ENCODE measurements around the gene IL15.

Gene IL15

DNA sequence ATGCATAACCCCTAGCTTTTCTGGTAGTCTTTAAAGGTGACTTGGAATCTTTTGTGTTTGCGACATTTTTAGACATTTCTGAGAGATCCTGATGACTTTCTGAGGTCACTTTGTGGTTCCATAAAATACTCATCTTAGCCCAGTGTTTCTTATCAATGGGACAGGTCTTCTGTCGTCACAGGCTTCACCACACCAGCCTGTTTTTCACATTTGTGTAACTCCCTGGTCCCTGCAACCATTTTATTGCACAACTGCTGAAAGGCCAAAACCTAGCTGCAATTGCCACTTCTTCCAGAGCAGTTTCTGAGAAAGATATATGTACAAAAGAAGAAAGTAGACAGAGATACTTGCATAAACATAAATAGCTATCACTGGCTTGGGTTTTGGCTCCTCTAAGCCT lies 120.9 kb downstream of the IL15 start:
- H3K27ac ChIP-seq: no peak overlapping the region
- no peak for TF ChIP-seq ZFX (IDR thresholded peaks at IDR 0.05)
- TF ChIP-seq, protein P1, sequence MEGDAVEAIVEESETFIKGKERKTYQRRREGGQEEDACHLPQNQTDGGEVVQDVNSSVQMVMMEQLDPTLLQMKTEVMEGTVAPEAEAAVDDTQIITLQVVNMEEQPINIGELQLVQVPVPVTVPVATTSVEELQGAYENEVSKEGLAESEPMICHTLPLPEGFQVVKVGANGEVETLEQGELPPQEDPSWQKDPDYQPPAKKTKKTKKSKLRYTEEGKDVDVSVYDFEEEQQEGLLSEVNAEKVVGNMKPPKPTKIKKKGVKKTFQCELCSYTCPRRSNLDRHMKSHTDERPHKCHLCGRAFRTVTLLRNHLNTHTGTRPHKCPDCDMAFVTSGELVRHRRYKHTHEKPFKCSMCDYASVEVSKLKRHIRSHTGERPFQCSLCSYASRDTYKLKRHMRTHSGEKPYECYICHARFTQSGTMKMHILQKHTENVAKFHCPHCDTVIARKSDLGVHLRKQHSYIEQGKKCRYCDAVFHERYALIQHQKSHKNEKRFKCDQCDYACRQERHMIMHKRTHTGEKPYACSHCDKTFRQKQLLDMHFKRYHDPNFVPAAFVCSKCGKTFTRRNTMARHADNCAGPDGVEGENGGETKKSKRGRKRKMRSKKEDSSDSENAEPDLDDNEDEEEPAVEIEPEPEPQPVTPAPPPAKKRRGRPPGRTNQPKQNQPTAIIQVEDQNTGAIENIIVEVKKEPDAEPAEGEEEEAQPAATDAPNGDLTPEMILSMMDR (conservative IDR thresholded peaks at IDR 0.05): no peak

DNA sequence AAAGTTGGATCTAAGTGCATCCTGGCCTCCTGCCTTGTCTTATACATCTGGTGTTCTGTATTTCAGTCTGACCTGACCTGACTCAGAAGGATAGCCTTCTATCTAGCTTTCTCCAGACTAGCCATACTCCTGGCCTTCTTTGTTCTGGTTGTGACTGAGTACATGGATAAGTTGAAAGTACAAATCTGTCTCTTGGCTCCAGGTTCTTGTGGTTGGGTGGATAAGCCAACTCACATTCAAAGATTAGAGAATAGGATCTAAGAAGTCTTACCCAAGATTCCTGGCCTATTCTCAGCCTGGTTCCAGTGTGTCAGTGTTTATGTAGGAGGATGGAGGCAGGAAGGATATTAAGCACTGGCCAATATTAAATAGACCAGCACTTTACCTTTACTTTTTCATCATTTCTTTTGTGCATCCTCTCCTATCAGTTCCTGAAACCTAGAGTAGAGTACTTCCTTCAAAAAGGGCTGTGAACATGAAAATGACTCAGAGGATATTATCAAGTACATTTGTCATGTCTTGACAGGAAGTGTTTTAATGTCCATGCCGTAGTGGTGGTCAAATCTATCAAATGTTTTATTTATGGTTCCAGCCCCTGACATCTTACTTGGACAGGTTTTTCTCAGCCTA lies 123.5 kb downstream of the IL15 start:
- TF ChIP-seq ZFX (IDR thresholded peaks at IDR 0.05): no peak
- TF ChIP-seq, protein P1 (conservative IDR thresholded peaks at IDR 0.05): no peak
- H3K27ac ChIP-seq: no peak overlapping the region

DNA sequence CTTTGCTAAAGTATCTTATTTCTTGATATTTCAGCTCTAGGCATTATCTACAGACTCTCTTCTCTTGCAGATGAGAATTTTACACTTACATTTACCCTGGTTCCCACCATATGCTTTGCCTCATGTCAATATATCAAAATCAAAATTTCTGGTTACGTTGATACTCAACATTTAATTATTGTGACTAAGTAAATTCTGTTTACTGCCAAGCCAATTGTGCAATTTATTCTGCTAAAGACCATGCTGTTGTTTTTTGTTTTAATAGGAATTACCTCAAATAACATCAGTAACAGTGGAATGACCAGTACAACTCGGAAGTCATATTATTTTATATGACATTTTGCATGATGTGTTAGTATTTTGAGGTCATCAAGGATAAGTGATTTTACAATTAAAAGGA lies 125.5 kb downstream of the IL15 start:
- no peak for TF ChIP-seq ZFX (IDR thresholded peaks at IDR 0.05)
- TF ChIP-seq, protein P1 (conservative IDR thresholded peaks at IDR 0.05): no peak
- H3K27ac ChIP-seq: no peak overlapping the region

DNA sequence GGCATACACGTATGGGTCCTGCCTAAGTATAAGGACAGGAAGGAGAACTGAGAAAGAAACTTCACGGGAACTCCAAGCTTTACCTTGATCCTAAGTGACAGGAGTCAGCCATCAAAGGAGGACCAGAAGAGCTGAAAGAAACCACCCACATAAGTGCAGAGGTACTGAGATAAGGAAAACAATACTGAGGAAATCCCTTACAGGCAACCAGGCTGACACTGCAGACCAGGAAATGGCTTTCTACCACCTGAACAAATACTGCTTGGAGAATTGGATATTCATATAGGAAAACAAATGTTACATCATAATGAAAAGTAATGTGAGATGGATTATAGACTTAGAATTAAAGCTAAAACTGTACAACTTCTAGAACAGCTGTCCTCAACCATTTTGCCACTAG lies 127.0 kb downstream of the IL15 start:
- TF ChIP-seq, protein P1 (conservative IDR thresholded peaks at IDR 0.05): no peak
- no peak for TF ChIP-seq ZFX (IDR thresholded peaks at IDR 0.05)
- H3K27ac ChIP-seq: no peak overlapping the region

DNA sequence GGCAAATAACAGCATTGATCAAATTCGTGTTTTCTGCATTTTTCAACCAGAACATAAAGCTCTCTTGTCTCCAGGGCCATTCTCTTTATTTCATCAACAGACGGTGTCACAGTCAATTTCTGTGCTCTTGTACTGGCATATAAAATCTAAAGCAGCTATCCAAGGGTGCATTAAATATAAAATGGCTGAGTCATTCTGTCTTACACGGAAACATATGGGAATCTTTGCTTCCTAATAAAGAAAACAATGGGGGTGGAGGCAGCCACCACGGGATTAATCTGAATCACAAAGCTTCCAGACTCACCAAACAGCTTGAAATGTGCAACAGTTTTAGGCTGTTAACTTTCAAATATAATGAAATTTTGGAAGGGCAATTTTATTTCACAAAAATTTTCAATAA lies 132.6 kb downstream of the IL15 start:
- TF ChIP-seq, protein P1 (conservative IDR thresholded peaks at IDR 0.05): no peak
- TF ChIP-seq ZFX (IDR thresholded peaks at IDR 0.05): no peak
- H3K27ac ChIP-seq: no peak overlapping the region

DNA sequence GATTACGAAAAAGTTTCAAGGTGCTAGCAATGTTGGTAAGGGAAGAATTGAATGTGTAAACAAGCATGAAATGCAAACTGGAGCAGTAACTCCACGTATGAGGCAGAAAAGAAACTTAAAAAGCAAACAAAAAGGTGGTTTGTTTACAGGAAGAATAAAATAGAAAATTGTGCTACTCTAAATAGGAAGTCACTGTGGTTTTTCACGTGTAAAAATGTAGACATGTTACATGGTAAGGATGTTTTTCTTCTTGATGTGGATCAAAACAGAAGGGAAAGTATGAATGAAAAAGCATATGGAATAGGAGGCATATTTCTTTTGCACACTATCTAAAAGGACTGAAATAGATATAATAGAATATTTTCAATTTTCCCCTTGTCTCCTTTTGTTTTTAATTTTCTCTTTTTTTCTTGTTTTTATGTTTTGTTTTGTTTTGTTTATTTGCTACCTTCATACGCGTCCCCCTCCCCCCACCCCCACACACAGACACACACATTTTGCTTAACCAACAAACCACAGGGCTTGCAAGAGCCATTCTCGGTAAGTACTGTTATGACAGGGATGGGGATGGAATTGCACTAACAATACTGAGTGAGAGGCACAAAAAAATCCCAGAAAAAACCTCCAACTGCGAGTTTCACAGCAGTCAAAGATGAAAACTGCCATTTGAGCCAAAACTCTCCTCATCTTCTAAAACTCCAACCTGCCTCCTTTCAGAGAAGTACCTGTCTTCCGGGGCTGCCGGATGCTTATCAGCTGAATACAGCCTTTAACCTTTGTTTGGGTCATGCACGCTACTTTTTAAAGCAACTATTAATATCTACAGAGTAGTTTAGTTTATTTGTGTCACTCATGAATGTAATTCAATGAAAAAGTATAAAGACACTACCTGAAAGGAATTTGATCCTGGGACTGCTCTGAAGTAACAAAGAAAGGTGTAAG lies 135.8 kb downstream of the IL15 start:
- H3K27ac ChIP-seq: no peak overlapping the region
- TF ChIP-seq, protein P1 (conservative IDR thresholded peaks at IDR 0.05): no peak
- TF ChIP-seq ZFX (IDR thresholded peaks at IDR 0.05): no peak

DNA sequence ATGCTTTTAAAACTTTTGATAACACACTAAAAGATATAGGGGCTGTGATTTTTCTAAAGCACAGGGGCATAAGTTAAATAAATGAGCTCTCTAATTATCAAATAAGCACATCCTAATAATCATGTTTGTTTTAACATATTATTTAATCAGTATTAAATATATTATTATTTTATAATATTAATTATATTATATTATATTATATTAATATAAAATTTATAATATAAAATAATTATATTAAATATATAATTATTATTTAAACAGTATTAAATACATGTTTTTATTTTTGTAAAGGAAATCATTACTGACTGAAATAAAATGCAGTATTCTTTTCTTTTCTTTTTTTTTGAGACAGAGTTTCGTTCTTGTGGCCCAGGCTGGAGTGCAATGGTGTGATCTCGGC lies 136.5 kb downstream of the IL15 start:
- no peak overlapping the region for H3K27ac ChIP-seq
- TF ChIP-seq ZFX (IDR thresholded peaks at IDR 0.05): no peak
- TF ChIP-seq, protein P1 (conservative IDR thresholded peaks at IDR 0.05): no peak

Measured in C4-2B (cell line).